HG03439 (cell line): ENCODE data around the gene LRRC10B.

Source experiments
- ATAC-seq: cut with Tn5 transposase; IDR thresholded peaks from one replicate; pipeline ENCODE4 v1.9.1; 2021; ENCODE audit warnings: mild to moderate bottlenecking, moderate library complexity; ENCODE audit not compliant: unreplicated experiment

Gene LRRC10B

GRCh38 chr11:61507012-61507768 is 1.4 kb upstream of the LRRC10B start:
- ATAC-seq, result no peak

GRCh38 chr11:61509043-61510029 is 787 bp downstream of the LRRC10B start:
- peak; percentile 58 for ATAC-seq

GRCh38 chr11:61510166-61510919 is 1.8 kb downstream of the LRRC10B start:
- ATAC-seq, result no peak

GRCh38 chr11:61510974-61511373 is 2.4 kb downstream of the LRRC10B start:
- no peak for ATAC-seq

GRCh38 chr11:61511383-61511782 is 2.8 kb downstream of the LRRC10B start:
- ATAC-seq, result no peak

GRCh38 chr11:61512435-61512834 is 3.9 kb downstream of the LRRC10B start:
- ATAC-seq, result no peak

GRCh38 chr11:61513143-61513765 is 4.7 kb downstream of the LRRC10B start:
- no peak for ATAC-seq

GRCh38 chr11:61514050-61514917 is 5.7 kb downstream of the LRRC10B start:
- no peak for ATAC-seq

GRCh38 chr11:61515686-61516085 is 7.1 kb downstream of the LRRC10B start:
- ATAC-seq, result no peak

- no peak for ATAC-seq
These were observed 7.6 kb downstream of the LRRC10B start for GRCh38 chr11:61516191-61516590.

GRCh38 chr11:61516675-61517572 is 8.4 kb downstream of the LRRC10B start:
- ATAC-seq, result no peak

GRCh38 chr11:61518032-61518795 is 9.7 kb downstream of the LRRC10B start:
- ATAC-seq, result no peak

GRCh38 chr11:61522881-61523280 is 14.3 kb downstream of the LRRC10B start:
- no peak for ATAC-seq

- ATAC-seq, result no peak
These were observed 15.9 kb downstream of the LRRC10B start for GRCh38 chr11:61524446-61524845.

GRCh38 chr11:61524963-61525587 is 16.5 kb downstream of the LRRC10B start:
- ATAC-seq, result no peak

- ATAC-seq, result no peak
These were observed 17.7 kb downstream of the LRRC10B start for GRCh38 chr11:61526229-61526628.

- no peak for ATAC-seq
These were observed 18.6 kb downstream of the LRRC10B start for GRCh38 chr11:61526956-61527731.
